ENCODE measurements around the gene KISS1R.

The KISS1R gene

DNA sequence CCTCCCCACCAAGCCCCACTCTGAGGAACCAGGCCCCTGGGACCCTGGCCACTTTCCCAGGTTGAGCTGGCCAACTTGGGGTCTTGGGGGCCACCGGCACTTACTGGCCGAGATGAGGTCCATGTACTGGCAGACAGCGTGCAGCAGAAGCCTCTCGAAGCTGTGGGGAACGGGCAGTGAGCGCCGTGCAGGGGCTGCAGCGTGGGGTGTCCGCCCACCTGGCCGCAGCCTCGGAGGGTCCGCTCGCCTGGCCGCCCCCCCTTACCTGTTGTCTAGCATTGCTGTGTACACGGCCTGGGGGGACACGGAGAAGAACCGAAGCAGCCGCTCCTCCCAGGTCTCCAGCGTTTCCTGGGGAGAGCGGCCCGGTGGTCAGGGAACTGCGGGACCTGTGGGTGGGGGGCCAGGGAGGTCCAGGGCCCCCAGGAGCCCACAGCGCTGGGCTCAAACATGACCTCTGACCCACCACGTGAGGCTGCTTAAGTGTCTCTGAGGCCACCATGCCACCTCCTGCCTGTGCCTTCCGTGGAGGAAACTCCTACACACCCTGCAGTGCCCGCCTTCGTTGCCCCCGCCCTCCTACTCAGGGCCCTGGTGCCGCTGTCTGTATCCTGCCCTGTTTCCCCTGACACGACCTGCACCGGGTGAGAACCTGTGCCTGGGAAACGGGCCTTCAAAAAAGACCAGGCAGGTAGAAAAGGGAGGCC, 17.6 kb upstream of the KISS1R start:
- no peak for DNase-seq (ENCODE audit: low read depth in 2 of 2)

- no peak for DNase-seq (ENCODE audit: low read depth in 2 of 2)
These were observed 17.2 kb upstream of the KISS1R start for GRCh38 chr19:900043-900301.

DNA sequence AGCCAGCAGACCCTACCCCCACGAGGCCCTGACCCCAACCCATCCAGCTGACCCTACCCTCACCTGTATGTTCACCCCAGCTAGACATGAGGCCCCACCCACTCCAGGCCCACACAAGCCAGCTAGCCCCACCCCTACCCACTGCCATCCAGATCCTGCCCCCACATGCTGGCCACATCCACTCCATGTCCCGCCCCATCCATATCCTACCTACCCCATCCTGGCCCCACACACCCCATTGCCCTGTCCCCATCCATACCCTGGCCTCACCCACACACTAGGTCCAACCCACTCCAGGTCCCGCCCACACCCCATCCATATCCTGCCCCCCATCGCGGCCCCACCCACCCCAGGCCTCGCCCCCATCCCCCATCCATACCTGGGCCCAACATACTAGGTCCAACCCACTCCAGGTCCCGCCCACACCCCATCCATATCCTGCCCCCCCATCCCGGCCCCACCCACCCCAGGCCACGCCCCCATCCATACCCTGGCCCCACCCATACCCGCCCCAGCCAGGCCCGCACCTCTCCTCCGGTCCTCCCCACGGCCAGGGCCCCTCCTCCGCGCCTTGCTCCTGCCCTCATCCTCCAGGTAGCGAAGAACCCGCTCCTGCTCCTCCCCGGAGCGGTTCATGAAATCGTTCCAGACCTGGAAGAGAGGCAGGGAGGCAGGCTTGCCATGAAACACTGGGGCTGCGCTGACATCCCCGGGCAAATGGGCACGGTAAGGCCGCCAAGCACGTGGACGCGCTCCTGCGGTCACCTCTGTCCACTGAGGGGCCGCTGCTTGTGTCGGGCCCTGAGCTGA, 16.6 kb upstream of the KISS1R start:
- DNase-seq (ENCODE audit: low read depth in 2 of 2): no peak

- DNase-seq (ENCODE audit: low read depth in 2 of 2): no peak
These were observed 15.7 kb upstream of the KISS1R start for GRCh38 chr19:901216-902092.

- no peak for DNase-seq (ENCODE audit: low read depth in 2 of 2)
These were observed 15.1 kb upstream of the KISS1R start for GRCh38 chr19:902093-902370.

DNA sequence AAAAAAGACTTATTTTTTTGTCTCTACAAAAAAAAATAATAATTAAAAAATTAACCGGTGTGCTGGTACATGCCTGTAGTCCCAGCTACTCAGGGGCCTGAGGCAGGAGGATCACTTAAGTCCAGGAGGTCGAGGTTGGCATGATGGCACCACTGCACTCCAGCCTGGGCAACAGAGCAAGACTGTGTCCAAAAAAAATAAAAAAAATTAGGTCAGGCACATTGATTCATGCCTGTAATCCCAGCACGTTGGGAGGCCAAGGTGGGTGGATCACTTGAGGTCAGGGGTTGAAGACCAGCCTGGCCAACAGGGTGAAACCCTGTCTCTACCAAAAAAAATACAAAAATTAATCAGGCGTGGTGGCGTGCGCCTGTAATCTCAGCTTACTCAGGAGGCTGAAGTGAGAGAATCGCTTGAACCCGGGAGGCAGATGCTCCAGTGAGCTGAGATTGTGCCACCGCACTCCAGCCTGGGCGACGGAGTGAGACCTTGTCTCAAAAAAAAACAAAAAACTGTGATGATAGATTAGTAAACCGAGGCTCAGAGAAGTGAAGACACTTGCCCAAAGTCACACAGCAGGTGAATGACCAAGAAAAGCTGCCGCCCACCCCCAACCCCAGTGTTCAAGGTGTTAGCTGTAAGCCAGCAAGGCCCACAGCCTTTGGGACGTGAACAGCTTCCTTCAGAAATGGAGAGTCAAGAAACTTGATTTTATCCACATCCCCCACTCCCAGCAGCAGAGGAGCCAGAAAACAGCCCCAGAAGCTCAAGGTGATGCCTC, 14.5 kb upstream of the KISS1R start:
- DNase-seq (ENCODE audit: low read depth in 2 of 2): no peak

- no peak for DNase-seq (ENCODE audit: low read depth in 2 of 2)
These were observed 13.8 kb upstream of the KISS1R start for GRCh38 chr19:903266-903797.

DNA sequence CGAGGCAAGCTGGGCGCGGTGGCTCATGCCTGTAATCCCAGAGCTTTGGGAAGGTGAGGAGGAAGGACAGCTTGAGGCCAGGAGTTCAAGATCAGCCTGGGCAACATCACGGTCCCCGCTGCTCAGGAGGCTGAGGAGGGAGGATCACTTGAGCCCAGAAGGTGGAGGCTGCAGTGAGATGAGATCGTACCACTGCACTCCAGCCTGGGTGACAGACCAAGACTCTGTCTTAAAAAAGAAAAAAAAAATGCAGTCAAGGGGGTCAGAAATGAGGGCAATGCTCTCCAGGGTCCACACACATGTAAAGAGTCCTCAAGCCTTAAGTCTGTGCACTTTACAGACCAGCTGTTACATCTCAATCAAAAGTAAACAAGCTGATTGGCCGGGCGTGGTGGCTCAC, 12.6 kb upstream of the KISS1R start:
- no peak for DNase-seq (ENCODE audit: low read depth in 2 of 2)

- no peak for DNase-seq (ENCODE audit: low read depth in 2 of 2)
These were observed 10.7 kb upstream of the KISS1R start for GRCh38 chr19:906480-906879.

DNA sequence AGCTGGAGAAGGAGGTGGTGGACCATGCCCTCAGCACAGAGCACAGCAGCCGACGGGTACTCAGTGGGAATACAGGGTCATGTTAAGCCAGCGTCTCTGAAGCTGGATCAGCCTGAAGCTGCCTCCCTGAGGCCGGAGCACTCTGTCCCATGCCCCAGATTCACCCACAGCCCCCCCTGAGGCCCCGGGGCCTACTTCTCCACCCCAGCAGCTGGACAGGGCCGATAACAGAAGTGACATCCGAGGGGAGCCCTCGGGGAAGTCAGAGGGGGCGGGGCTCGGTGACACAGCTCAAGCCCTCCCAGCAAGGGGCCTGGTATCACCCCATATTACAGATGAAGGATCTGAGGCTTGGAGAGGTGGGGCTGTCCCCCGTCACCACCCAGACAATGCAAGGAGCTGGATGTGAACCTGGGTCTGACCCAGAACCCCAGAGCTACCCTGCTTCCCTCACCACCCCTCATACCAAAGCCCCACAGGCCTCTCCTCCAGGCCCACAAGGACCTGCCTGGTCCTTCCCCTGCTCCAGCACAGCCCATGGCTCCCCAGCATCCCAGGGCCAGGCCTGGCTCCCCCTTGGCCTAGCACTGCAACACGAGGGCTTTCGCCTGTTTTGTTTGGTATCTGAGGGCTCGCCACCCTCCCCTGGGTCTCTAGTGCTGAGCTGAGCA, 9.8 kb upstream of the KISS1R start:
- no peak for DNase-seq (ENCODE audit: low read depth in 2 of 2)

DNA sequence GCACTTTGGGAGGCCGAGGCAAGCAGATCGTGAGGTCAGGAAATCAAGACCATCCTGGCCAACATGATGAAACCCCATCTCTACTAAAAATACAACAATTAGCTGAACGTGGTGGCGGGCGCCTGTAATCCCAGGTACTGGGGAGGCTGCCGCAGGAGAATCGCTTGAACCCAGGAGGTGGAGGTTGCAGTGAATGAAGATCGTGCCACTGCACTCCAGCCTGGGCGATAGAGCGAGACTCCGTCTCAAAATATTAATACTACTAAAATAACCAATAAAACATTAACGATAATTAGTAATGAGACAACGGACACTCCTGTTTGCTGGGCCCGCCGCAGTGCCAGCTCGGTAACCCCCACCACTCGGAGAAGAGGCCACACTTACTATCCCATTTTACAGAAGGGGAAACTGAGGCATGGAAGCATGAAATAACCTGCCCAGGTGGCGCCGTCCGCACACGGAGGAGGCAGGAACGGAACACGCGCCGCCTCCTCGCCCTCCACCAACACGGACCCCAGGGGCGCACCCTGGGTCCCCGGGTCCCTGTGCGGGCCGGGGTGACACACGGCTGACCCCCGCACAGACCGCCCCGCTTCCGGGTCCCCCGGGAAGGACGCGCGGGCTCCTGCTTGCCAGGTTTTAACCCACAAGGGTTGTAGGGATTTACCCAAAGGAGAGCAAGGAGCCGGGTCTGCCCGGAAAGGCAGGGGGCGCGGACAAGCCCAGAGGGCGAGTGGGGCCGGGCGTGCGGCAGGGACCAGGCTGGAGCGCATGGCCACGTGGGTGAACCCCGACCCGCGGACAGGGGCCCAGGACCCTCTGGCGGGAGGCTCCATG, 5.7 kb upstream of the KISS1R start:
- DNase-seq (ENCODE audit: low read depth in 2 of 2): no peak

- no peak for DNase-seq (ENCODE audit: low read depth in 2 of 2)
These were observed 4.7 kb upstream of the KISS1R start for GRCh38 chr19:912181-913079.

GRCh38 chr19:913080-913748, 3.9 kb upstream of the KISS1R start, which contains the start of gene R3HDM4:
Gene R3HDM4, minus strand, starts transcription at chr19:913219. Its CDS starts 62 bp downstream, at chr19:913157.
- DNase-seq (ENCODE audit: low read depth in 2 of 2): peak; percentile 65 to 69

DNA sequence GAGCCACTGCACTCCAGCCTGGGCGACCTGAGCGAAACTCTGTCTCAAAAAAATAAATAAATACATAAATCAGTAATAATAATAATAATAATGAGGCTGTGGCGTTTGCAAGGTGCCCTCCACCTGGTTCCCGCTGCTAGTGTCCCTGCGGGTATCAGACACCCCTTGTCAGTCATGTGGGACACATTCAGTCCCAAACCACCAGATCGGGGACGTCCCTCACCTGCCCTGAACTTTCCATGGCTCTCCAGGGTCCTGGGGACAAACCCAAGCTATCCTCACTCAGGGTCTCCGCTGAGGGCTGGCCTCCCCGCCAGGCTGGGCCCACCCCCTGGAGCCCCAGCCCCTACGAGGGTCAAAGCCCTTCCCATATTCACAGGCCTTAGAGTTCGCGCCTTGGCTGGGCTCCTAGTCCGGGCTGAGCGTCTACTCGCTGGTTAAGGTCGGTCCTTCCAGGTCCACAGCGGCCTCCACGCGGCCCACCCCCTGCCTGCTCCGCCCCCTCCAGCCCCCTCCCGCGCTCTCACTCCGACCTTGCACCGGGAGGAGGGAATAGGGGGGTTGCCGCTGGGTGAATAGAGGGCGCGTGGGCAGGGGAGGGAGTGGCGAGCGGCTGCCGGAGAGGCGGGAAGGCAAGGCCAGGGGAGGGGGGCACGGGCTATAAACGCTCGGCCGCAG, 349 bp upstream of the KISS1R start:
- no peak for DNase-seq (ENCODE audit: low read depth in 2 of 2)

DNA sequence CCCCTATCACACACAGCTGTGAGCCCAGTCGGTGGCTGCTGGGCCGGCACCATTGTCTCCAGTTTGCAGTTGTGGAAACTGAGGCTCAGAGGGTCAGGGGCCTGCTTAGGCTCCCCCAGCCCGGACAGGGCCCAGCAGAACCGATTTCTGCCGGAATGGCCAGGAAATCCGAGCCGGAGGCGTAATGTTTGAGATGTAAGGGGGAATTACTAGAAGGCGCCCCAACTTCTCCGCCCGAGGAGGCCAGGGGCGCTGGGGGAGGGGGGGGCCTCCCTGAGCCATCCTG, 962 bp downstream of the KISS1R start:
- no peak for DNase-seq (ENCODE audit: low read depth in 2 of 2)

GRCh38 chr19:918481-919198, 1.5 kb downstream of the KISS1R start:
- no peak for DNase-seq (ENCODE audit: low read depth in 2 of 2)

DNA sequence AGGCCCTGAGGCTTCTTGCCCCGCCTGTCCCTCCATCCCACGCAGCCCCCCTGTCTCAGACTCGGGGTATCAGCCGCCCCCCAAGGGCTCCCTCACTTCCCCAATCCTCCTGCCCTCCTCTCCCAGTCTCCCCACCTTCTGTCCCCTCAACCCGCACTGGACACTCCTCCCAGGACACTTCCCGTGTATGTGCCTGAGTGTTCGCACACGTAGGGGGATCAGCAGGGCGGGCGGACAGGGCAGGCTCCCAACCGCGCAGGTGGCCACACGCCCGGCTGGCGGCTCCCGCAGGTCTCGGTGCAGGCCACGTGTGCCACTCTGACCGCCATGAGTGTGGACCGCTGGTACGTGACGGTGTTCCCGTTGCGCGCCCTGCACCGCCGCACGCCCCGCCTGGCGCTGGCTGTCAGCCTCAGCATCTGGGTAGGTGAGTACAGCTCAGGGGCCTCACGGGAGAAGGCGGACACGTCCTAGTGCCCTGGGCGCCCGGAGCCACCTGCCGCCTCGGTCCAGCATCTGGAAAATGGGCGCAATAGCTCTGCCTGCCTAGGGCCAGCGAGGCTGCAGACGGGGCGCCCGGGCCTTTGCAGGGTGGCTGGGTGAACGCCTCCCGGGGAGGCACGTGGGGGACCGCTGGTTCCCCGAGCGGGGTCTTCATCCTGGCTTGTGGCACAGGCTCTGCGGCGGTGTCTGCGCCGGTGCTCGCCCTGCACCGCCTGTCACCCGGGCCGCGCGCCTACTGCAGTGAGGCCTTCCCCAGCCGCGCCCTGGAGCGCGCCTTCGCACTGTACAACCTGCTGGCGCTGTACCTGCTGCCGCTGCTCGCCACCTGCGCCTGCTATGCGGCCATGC, 2.3 kb downstream of the KISS1R start:
- no peak for DNase-seq (ENCODE audit: low read depth in 2 of 2)

Measured in activated CD8-positive, alpha-beta memory T cell treated with anti-CD3 and anti-CD28 coated beads for 4 hours (primary cell).